Stomach smooth muscle (tissue), 2 donors: ENCODE results near the gene MTMR3.

Experiments
- H3K27ac ChIP-seq: one replicate; pipeline ENCODE4 v1.7.0; 2013; ENCODE audit warnings: mild to moderate bottlenecking, low read length, inconsistent platforms
- H3K27me3 ChIP-seq, 2 donors: one replicate each; pipeline ENCODE4 v1.7.0; 2013; ENCODE audit warnings: low read length in 2 of 2; ENCODE audit not compliant: insufficient read depth in 2 of 2, control insufficient read depth in 1 of 2
- H3K36me3 ChIP-seq, 2 donors: one replicate each; pipeline ENCODE4 v1.7.0; 2013; ENCODE audit warnings: low read length in 2 of 2; ENCODE audit not compliant: control insufficient read depth in 2 of 2, insufficient read depth in 2 of 2
- H3K4me1 ChIP-seq: one replicate; pipeline ENCODE4 v1.7.0; 2013; ENCODE audit warnings: low read length; ENCODE audit not compliant: control insufficient read depth, insufficient read depth
- H3K4me3 ChIP-seq, 2 donors: one replicate each; pipeline ENCODE4 v1.7.0; 2013; ENCODE audit warnings: low read length in 2 of 2
- H3K9ac ChIP-seq, 2 donors: one replicate each; pipeline ENCODE4 v1.7.0; 2013; ENCODE audit warnings: low read length in 2 of 2, mild to moderate bottlenecking in 1 of 2
- H3K9me3 ChIP-seq, 2 donors: one replicate each; pipeline ENCODE4 v1.7.0; 2013; ENCODE audit warnings: low read length in 2 of 2; ENCODE audit not compliant: control insufficient read depth in 2 of 2
- donor health status: healthy.
- donor health status: Pancreatic carcinoma.

Gene MTMR3

GRCh38 chr22:30000566-30000965, 117.6 kb downstream of the MTMR3 start:
- H3K27ac ChIP-seq, result no peak overlapping the region
- no peak overlapping the region for H3K4me3 ChIP-seq
- no peaks in the 10 kb centered on the region for H3K4me1 ChIP-seq
- no peaks in the 10 kb centered on the region for H3K27me3 ChIP-seq
- peaks cover 6 to 13% of the 10 kb centered on the region in 2 donors for H3K36me3 ChIP-seq
- no peaks in the 10 kb centered on the region for H3K9me3 ChIP-seq
- H3K9ac ChIP-seq, result no peak overlapping the region

- Histone ChIP-seq H3K9ac (no peak overlapping the region), H3K27me3 (no peaks in the 10 kb centered on the region), H3K36me3 (peaks cover 6 to 13% of the 10 kb centered on the region in 2 donors), H3K9me3 (no peaks in the 10 kb centered on the region), H3K4me3 (no peak overlapping the region), H3K27ac (no peak overlapping the region), H3K4me1 (no peaks in the 10 kb centered on the region)
These were observed 118.5 kb downstream of the MTMR3 start for GRCh38 chr22:30001459-30001858.

GRCh38 chr22:30002861-30003486, 120.0 kb downstream of the MTMR3 start:
- Histone ChIP-seq H3K9ac (no peak overlapping the region), H3K36me3 (peaks cover 16 to 17% of the 10 kb centered on the region in 2 donors), H3K9me3 (no peaks in the 10 kb centered on the region), H3K4me3 (no peak overlapping the region), H3K27ac (no peak overlapping the region), H3K27me3 (no peaks in the 10 kb centered on the region), H3K4me1 (no peaks in the 10 kb centered on the region)

GRCh38 chr22:30004101-30004500, 121.1 kb downstream of the MTMR3 start:
- H3K9ac ChIP-seq, result no peak overlapping the region
- H3K27ac ChIP-seq, result no peak overlapping the region
- peaks cover 21 to 27% of the 10 kb centered on the region in 2 donors for H3K36me3 ChIP-seq
- no peaks in the 10 kb centered on the region for H3K9me3 ChIP-seq
- no peaks in the 10 kb centered on the region for H3K4me1 ChIP-seq
- no peaks in the 10 kb centered on the region for H3K27me3 ChIP-seq
- no peak overlapping the region for H3K4me3 ChIP-seq

- H3K4me3 ChIP-seq, result no peak overlapping the region
- peaks cover 24 to 31% of the 10 kb centered on the region in 2 donors for H3K36me3 ChIP-seq
- no peak overlapping the region for H3K27ac ChIP-seq
- no peaks in the 10 kb centered on the region for H3K27me3 ChIP-seq
- no peak overlapping the region for H3K9ac ChIP-seq
- H3K4me1 ChIP-seq, result no peaks in the 10 kb centered on the region
- H3K9me3 ChIP-seq, result no peaks in the 10 kb centered on the region
These were observed 121.7 kb downstream of the MTMR3 start for GRCh38 chr22:30004694-30005093.

- H3K4me1 ChIP-seq, result no peaks in the 10 kb centered on the region
- H3K36me3 ChIP-seq, result peaks cover 25 to 36% of the 10 kb centered on the region in 2 donors
- H3K9me3 ChIP-seq, result no peaks in the 10 kb centered on the region
These were observed 122.4 kb downstream of the MTMR3 start for GRCh38 chr22:30005213-30005857.

GRCh38 chr22:30007361-30007760, 124.4 kb downstream of the MTMR3 start:
- H3K4me3 ChIP-seq, result no peak overlapping the region
- no peaks in the 10 kb centered on the region for H3K27me3 ChIP-seq
- no peak overlapping the region for H3K27ac ChIP-seq
- peaks cover 30 to 47% of the 10 kb centered on the region in 2 donors for H3K36me3 ChIP-seq
- no peaks in the 10 kb centered on the region for H3K9me3 ChIP-seq
- H3K4me1 ChIP-seq, result no peaks in the 10 kb centered on the region
- H3K9ac ChIP-seq, result no peak overlapping the region

More at GRCh38 chr22:30005213-30005857, 122.4 kb downstream of the MTMR3 start:
- H3K27me3 ChIP-seq, result no peaks in the 10 kb centered on the region
- H3K4me3 ChIP-seq, result no peak overlapping the region
- H3K9ac ChIP-seq, result no peak overlapping the region
- no peak overlapping the region for H3K27ac ChIP-seq

- H3K4me1 ChIP-seq, result no peaks in the 10 kb centered on the region
- H3K27me3 ChIP-seq, result no peaks in the 10 kb centered on the region
- H3K9ac ChIP-seq, result no peak overlapping the region
- no peak overlapping the region for H3K4me3 ChIP-seq
- no peaks in the 10 kb centered on the region for H3K9me3 ChIP-seq
- peaks cover 33 to 48% of the 10 kb centered on the region in 2 donors for H3K36me3 ChIP-seq
- H3K27ac ChIP-seq, result no peak overlapping the region
These were observed 125.4 kb downstream of the MTMR3 start for GRCh38 chr22:30008401-30008800.

GRCh38 chr22:30009478-30009877, 126.5 kb downstream of the MTMR3 start:
- Histone ChIP-seq H3K4me3 (no peak overlapping the region), H3K36me3 (peaks cover 33 to 53% of the 10 kb centered on the region in 2 donors), H3K9ac (no peak overlapping the region)

GRCh38 chr22:30010789-30011405, 127.9 kb downstream of the MTMR3 start:
- Histone ChIP-seq H3K36me3 (peaks cover 42 to 61% of the 10 kb centered on the region in 2 donors), H3K4me1 (no peaks in the 10 kb centered on the region), H3K27ac (no peak overlapping the region), H3K9ac (no peak overlapping the region), H3K27me3 (no peaks in the 10 kb centered on the region), H3K4me3 (no peak overlapping the region), H3K9me3 (no peaks in the 10 kb centered on the region)

More at GRCh38 chr22:30009478-30009877, 126.5 kb downstream of the MTMR3 start:
- Histone ChIP-seq H3K9me3 (no peaks in the 10 kb centered on the region), H3K4me1 (no peaks in the 10 kb centered on the region), H3K27ac (no peak overlapping the region), H3K27me3 (no peaks in the 10 kb centered on the region)

GRCh38 chr22:30013201-30013600, 130.2 kb downstream of the MTMR3 start:
- H3K36me3 ChIP-seq, result peaks cover 58 to 71% of the 10 kb centered on the region in 2 donors
- peak overlapping the region in 1 of 2 donors; percentile 29 for H3K9ac ChIP-seq
- H3K4me3 ChIP-seq, result no peak overlapping the region
- H3K9me3 ChIP-seq, result no peaks in the 10 kb centered on the region
- no peaks in the 10 kb centered on the region for H3K27me3 ChIP-seq
- no peak overlapping the region for H3K27ac ChIP-seq
- H3K4me1 ChIP-seq, result no peaks in the 10 kb centered on the region
